ENCODE data around the gene NME9.
A peak's percentile ranks its signal among the peaks of the same experiment; 100 is the strongest.
"Not testable (repeated sequence)": the region's sequence is repeated elsewhere in the genome, so short reads cannot be mapped to it uniquely, and the experiment has no call there.

The NME9 gene, protein sequence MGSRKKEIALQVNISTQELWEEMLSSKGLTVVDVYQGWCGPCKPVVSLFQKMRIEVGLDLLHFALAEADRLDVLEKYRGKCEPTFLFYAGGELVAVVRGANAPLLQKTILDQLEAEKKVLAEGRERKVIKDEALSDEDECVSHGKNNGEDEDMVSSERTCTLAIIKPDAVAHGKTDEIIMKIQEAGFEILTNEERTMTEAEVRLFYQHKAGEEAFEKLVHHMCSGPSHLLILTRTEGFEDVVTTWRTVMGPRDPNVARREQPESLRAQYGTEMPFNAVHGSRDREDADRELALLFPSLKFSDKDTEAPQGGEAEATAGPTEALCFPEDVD

DNA sequence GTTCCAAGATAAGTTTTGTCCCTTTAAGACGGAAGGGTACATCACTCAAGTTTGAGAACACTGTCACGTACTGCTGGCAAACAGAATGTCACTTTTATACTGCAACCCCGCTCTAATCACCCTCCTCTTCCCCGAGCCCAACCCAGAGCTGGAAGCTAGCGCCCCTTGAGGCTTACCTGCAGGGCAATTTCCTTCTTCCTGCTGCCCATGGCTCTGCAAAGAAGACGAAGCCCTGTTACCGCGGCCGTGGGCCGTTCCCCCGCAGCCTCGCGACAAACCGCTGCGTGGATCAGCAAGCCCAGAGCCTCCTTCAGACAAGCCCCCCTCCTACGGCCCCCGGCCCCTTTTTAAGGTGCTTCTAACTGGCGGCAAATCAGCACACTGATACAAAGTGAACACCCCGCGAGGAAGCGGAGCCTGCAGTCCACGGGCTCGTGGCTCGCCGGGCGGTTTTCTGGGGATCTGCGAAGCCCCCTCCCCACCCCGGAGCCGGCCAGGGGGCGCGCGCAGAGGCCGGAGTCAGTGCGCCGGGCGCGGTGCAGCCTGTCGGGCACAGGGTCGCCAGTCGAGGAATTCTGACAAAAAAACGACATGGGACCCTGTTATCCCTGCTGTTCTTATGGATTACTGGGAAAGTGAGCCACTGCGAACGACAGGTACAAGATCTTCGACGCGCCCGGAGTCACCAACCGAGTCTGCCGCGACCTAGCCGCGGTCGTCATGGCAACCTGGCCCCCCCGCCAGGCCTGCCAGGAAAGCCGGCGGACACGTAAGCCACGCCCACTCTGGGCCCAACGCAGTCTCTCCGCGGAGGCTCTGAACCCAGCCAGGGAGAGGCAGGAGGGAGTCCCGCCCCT is at the start of gene NME9:
Gene NME9, minus strand, starts transcription at position 725 of the 857 bp plus-strand sequence. Its CDS starts 516 bp downstream, at position 209.
- peak; percentile 80 to 81 for DNase-seq (ENCODE audit: low read depth in 2 of 2)

DNA sequence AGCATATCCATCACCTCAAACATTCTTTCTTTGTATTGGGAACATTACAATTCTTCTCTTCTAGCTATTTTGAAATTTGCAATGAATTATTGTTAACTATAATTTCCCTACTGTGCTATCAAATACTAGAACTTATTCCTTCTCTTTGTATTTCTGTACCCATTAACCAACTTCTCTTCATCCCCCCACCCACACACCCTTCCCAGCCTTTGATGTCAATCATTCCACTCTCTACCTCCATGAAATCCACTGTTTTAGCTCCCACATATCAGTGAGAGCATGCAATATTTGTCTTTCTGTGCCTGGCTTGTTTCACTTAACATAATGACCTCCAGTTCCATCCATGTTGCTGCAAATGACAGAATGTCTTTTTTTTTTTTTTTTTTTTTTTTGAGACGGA is 49.3 kb upstream of the NME9 start:
- DNase-seq (ENCODE audit: low read depth in 2 of 2): no peak

DNA sequence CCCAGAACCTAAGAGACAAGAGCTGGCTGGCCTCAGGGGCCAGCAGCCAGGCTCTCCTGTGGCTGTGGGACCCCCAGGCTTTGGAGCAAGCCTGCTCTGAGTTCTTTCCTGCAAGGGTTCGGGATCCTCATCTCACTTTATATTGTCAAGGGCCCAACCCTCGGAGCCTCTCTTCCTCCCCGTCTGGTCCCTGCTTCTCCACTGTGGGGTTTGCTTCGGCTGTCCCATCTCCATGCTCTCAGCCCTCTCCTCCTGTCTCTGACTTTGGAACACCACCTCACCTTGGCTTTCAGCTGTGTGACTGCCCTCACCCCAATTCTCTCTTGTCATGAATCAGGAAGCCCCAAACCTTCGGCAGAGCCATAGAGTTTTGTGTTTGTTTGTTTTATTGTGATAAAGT is 48.7 kb upstream of the NME9 start:
- no peak for DNase-seq (ENCODE audit: low read depth in 2 of 2)

DNA sequence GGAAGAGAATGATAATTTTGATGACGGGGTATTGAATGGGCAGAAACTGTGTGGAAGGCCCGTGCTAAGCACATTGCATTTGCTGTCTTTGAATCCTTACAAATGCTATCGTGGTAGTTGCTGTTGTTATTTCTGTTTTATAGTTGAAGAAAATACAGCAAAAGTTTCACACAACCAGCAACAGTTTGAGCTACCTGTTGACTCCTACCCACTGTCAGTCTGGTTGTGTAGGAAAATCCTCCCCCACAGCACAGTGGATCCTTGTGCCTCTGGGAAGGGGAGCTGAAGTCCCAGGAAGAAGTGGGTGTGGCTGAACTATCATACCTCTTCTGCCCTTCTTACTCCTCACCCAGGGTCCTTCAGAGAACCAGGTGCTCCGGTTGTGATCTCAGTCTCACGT is 48.2 kb upstream of the NME9 start:
- no peak for DNase-seq (ENCODE audit: low read depth in 2 of 2)

DNA sequence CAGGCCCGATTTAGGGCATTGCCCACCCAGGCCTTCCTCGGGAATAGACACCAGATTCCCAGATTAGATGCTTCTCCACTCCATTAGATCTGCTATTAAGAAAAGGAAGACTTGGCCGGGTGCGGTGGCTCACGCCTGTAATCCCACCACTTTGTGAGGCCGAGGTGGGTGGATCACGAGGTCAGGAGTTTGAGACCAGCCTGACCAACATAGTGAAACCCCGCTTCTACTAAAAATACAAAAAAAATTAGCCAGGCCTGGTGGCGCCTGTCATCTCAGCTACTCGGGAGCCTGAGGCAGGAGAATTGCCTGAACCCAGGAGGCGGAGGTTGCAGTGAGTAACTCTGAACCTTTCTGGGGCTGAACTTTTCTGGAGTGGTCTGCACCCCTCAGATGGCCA is 47.6 kb upstream of the NME9 start:
- not testable (repeated sequence) for DNase-seq (ENCODE audit: low read depth in 2 of 2)

DNA sequence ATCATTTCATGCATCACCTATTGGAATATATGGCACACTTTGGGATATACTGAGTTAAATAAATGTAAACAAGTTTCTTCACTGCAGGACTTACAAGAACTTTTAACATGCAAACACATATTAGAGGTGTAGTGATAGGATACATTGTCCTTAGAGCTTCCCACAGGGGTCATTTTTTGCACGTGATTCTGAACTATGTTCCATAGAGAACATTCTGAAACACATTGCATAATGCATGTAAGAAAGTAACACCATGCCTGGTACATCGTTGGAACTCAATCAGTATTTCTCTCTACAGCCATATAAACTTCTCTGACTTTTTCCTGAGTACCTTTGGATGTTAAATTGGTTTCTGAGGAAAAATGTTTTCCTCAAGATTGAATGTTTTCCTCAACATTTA is 47.0 kb upstream of the NME9 start:
- no peak for DNase-seq (ENCODE audit: low read depth in 2 of 2)

DNA sequence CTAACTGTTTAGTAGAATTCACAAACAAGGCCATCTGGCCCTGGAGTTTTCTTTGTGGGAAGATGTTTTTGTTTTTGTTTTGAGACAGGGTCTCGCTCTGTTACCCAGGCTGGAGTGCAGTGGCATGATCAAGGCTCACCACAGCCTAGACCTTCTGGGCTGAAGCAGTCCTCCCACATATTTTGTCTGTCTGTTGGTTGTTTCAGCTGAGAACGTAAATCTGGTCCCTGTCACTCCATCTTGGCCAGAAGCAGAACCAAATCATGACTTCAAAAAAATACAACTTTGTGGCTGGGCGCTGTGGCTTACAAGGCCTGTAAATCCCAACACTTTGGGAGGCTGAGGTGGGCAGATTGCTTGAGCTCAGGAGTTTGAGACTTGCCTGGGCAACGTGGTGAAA is 45.8 kb upstream of the NME9 start:
- DNase-seq (ENCODE audit: low read depth in 2 of 2): no peak

DNA sequence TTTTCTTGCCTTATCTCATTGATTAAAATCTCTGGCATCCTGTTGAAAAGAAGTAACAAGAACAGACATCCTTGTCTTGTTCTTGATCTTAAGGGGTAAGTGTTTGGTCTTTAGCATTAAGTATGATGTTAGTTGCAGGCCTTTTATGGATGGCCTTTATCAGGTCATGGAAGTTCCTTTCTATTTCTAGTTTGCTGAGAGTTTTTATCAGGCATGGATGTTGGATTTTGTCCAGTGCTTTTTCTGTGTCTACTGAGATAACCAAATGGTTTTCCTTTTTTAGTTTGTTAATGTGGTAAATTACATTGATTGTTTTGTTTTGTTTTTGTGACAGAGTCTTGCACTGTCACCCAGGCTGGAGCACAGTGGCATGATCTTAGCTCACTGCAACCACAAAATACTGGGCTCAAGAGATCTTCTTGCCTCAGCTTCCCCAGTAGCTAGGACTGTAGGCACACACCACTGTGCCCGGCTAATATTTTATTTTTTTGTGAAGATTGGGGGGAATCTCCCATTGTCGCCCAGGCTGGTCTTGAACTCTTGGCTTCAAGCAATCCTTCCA is 45.0 kb upstream of the NME9 start:
- DNase-seq (ENCODE audit: low read depth in 2 of 2): no peak

DNA sequence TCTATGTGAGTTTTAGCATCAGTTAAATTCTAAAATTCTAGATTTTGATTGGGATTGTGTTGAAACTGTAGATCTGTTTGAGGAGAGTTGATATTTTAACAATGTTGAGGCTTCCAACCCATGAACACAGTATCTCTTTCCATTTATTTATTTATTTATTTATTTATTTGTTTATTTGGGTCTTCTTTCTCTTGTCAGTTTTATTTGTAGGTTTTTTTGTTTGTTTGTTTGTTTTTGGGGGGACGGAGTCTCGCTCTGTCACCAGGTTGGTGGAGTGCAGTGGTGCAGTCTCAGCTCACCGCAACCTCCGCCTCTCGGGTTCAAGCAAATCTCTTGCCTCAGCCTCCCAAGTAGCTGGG is 44.1 kb upstream of the NME9 start:
- no peak for DNase-seq (ENCODE audit: low read depth in 2 of 2)

DNA sequence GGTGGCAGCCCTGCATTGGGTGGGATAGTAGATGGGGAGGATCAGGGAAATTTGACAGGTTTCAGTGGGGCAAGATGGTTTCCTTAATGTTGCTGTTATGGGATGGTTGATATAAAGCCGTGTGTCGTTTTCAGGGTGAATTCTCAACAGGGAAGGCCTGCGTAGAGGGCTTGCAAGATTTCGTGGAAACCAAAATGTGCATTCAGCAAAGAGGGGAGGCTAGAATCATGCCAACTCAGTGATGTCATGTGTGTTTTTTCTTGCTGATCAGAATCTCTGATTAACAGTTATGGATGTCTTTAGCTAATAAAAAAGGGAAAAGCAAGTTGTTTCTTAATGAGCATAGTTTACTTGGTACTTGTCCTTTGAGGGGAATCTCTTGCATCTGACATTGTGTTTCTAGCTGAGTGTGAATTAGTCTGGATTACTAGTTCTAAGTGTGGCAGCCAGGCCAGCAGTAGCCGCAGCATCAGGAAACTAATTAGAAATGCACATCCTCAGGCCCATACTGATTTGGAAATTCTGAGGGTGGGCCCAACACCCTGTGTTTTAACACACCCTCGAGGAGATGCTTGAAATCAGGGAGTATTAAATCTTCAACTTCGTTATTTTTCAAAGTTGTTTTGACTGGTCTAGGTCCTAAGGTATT is 43.6 kb upstream of the NME9 start:
- DNase-seq (ENCODE audit: low read depth in 2 of 2): no peak

DNA sequence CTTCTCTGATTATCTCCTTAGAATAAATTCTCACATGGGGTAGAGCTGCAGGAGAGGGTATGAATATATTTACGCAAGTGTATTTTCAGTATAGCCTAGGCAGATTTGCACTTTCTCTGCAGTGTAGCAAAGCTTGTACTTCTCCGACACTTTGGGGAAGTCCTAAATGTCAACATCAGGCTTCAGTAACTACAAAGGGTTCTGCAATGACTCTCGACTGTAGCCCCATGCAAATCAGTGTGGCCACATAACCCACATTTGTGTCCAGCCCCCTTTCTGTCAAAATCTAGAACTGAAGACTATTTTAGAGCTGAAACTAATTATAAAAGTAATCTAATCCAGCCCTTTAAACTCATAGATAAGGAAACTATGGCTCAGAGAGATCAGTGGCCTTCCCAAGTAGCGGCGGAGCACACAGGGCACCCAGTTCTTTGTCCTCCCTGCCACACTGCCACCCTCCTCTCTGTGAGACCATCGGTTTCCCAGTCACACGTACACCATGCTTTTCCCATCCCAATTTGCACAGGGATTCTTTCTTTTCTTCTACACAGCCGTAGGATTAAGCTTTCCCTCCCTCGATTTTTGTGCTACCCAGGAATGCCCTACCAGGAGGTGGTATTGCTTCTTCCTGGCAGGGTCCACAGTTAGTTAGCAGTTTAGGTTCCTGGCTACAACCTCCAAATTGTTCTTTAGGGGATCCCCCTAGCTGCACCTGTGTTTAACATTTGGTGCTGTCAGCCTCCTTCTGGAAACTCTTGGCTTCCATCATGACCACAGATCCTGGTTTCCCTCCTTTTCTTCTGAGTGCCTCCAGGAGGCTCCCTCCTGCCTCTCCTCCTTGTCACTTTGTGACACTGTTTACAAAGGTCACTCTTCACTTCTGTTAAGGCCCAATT is 41.7 kb upstream of the NME9 start:
- no peak for DNase-seq (ENCODE audit: low read depth in 2 of 2)

DNA sequence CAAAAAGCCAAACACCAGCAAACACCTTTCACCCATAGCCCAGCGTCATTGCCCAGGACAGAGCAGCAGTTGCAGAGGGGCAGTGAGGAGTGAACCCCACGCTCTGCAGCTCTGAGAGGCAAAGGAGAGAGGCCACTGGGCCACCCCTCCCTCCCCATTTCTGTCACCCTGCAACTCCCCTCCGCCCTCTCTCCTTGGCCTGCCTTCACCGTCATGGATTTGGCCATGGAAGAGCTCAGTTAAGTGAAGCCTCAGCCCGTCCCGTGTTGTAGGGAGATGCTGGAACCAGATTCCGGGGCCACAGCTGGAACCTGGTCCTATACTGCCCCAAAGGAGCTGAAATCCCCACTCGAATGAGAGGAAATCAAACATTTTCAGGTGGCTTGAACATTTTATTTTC is 40.7 kb upstream of the NME9 start:
- DNase-seq (ENCODE audit: low read depth in 2 of 2): no peak

DNA sequence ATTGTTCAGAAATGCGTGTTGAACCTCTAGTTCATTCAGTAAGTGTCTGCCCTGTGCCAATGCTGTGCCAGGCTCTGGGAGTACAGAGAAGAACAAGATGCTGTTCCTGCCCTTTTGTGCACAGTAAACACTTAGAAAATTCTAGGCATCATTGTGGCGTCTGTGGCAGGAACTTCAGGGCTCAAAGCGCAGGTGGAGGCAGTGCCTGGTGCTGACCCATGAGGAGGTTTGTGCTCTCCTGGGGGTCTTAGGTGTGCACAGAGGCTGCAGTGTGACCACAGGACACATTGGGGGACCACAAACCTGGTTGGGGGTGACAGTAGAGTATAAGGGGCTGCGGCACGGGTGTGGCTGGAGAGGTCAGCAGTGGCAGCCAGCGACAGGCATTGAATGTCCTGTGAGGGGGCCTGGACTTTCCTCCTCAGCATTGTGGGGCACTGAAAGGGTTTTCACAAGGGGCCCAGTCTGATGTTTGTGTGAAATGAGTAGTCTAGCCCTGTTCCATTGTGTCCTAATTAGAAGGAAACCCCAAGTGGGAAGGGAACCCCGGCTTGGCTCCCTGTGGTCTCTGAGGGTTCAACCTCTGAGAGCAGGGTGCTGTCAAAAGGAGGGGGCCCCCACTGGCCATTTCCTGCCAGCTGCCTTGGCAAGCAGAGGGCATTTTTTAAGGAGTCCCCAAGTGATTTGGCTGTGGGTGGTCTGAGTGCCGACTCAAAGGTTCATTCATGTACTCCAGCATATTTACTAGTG is 39.7 kb upstream of the NME9 start:
- DNase-seq (ENCODE audit: low read depth in 2 of 2): no peak

DNA sequence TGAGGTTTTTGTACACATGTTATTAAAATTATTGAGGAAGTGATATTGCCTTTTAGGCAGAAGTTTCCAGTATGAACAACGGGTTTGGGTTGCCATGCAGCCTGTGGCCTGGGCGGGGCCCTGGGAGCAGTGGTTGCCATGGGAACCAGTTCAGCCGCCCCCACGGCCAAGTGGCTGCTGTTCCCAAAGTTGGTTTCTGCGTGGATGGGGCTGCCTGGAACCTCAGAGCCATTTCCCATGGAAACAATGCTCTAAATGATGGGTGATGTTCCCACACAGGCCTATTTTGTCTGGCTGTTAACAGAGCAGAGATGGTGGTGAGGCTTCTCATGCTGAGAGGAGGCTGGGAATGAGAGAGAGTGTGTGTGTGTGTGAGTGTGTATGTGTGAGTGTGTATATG is 38.3 kb upstream of the NME9 start:
- no peak for DNase-seq (ENCODE audit: low read depth in 2 of 2)

DNA sequence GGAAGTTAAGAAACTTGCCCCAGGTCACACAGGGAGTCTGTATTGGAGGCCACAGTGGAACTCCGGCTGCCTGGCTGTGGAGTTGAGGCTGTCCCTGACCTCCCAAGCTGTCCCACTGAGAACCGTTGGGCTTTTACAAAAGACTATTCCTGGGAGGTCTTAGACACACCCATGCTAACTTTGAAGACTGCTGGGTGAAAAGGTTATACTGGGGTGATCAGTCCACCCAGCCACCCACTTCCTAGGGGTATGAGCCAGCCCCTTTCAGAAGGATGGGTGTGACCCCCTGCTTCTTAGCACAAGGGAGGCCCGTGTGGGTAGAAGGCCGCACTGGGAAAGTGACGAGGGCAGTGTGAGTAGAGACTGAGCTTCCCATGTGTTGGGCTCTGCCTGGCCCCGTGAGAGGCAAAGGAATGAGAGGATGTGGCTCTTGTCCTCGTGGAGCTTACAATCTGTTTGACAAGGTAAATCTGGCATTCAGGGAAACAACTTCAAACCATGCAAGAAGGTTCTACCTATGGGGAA is 37.7 kb upstream of the NME9 start:
- DNase-seq (ENCODE audit: low read depth in 2 of 2): no peak

DNA sequence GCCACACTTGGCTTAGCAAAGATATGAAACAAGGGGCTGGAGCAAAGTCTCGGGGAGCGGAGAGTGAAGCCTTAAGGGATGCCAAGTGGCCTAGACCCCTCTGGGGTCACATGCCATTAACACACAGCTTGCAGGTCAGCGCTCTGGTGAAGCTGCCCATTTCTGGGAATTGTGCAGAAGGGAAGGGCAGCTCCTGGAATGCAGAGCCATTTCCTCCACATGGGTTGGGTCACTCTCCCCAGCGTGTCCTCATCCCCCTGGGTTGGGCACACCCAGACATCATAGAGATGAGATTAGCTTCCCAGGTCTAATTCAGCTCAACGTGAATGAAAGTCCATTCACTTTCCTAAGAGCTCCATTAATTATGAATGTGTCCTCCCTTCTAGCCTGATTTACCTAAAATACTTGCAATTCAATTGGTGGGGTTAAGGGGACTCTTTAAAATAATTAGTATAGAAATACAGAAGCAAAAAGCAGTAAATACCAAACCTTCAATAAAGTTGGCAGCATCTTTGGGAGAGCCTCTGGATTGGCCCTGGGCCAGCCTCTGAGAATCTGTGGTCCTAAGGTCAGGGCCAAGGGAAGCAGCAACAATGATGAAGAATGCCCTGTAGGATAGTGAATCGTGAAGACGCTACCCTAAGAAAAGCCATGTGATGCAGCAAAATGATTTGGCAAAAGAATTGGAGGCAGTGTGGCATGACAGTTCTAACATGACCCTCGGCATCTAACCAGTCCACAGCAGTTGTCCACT is 36.5 kb upstream of the NME9 start:
- no peak for DNase-seq (ENCODE audit: low read depth in 2 of 2)

DNA sequence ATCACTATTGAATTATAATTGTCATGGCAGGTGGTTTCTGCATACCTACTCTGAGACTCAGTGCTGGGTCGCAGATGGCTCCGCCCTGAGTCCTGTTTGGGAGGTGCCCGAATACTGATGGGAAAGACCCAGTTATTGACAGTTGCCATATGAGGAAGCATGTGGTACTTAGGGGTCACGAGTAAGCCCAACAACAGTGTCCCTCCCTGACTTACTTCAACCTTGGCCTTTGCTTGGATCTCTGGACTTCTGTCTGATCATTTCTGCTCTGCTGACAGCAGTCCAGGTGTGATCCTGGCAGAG is 35.6 kb upstream of the NME9 start:
- DNase-seq (ENCODE audit: low read depth in 2 of 2): no peak

DNA sequence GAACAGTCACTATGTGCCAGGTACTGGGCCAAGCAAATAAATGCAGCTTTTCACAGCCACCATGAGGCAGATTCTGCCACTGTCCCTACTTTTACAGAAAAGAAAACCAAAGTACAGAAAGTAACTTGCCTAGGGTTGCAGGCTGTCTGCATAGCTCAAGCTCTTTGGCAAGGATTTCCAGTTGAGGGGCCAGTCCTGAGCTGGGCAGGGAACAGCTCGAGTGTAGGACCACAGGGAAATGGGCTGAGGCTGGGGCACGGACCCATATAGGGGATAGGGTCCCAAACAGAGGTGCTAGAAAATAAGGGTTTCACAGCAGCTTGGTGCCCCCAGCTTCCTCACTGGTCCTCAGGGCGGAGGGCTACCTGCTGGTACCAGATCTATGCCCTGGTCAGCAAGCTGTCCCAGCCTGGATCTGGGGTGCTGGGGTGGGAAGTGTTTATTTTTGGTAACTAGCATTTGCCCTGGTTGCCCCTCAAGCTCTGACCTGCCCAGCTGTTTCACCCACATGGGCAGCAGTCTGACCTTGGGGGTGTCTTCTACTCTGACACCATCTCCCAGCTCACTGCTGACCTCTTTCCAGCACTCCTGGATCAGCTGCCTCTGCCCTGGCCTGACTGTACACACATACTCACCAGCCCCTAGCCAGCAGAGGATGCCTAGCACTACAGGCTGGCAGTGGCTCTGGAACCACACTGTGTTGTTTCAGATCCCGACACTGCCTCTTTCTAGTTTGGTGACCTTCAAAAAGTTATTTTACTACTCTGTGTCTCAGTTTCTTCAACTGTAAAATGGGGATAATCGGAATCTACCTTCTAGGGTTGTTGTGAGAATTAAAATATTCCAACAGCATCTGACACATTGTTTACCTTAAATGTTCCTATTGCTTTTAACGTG is 35.0 kb upstream of the NME9 start:
- DNase-seq (ENCODE audit: low read depth in 2 of 2): no peak

DNA sequence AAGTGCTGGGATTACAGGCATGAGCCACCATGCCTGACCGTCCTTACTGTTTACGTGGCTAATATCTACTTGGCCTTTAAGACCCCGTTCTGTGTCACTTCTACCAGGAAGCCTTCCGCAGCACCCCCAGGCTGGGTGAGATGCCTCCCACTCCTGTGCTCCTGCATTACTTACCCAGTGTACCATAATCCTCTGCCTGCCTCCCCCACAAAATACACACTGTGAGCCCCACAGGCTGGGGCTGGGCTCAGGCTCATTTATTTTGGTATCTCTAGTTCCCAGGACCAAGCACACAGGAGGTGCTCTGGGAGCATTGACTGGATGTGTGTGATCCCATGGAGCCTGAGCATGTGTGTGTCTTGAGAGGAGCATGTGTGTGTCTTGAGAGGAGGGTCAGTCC is 33.7 kb upstream of the NME9 start:
- no peak for DNase-seq (ENCODE audit: low read depth in 2 of 2)

Measured in stimulated activated CD4-positive, alpha-beta T cell treated with anti-CD3 and anti-CD28 coated beads, Interleukin-1b, Interleukin-23, amount 100 ng/mL, for 4 hours (primary cell).